Measurements from ENCODE around the gene SLC17A9.

DNA sequence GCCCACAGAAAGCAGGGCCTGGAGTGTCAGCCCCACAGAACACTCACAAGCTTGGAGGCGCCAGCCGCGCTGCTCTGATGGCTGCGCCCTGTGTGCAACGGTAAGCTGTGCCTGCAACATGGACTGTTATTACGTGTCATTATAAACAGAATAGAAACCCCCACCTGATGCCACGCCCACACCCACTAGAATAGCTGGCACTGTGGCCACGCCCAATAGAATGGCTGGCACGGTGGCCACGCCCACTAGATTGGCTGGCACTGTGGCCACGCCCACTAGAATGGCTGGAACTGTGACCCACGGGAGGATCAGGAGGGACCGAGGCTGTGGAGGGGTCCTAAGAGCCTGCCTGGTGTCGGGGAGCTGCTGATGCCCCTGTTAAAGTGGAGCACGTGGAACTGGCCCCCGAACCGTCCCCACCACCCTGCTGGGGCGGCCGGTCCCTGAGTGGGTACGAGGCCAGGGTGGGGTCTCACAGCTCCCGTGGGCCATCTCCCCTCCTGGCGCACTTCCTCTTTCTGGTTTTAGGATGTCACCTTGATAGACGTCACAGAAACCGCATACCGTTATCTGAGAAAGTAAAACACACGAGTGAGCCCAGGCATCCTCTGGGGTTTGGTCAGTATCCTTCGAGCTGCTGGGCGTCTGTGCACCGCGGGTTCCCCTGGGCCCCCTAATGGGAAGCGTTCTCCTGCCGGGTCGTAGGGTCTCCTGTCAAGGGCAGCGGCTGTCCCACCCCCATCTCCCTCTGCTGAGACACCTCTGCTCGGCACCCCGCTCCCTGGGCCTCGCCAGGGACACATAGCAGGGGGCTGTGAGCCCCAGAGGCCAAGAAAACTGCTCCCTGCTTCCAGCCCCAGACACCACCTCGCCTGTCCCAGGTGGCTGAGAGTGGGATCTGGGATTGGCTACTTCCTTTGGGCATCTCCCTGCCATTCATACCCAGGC, 25.4 kb downstream of the SLC17A9 start:
- TF ChIP-seq, protein P1, sequence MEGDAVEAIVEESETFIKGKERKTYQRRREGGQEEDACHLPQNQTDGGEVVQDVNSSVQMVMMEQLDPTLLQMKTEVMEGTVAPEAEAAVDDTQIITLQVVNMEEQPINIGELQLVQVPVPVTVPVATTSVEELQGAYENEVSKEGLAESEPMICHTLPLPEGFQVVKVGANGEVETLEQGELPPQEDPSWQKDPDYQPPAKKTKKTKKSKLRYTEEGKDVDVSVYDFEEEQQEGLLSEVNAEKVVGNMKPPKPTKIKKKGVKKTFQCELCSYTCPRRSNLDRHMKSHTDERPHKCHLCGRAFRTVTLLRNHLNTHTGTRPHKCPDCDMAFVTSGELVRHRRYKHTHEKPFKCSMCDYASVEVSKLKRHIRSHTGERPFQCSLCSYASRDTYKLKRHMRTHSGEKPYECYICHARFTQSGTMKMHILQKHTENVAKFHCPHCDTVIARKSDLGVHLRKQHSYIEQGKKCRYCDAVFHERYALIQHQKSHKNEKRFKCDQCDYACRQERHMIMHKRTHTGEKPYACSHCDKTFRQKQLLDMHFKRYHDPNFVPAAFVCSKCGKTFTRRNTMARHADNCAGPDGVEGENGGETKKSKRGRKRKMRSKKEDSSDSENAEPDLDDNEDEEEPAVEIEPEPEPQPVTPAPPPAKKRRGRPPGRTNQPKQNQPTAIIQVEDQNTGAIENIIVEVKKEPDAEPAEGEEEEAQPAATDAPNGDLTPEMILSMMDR (IDR thresholded peaks at IDR 0.05 in 2 of 3, conservative IDR thresholded peaks at IDR 0.05 in 1 of 3; ENCODE audit: borderline replicate concordance in 1 of 3, insufficient read depth in 1 of 3, low read depth in 2 of 3, low read length in 2 of 3) = no peak
- TF ChIP-seq, protein P2, sequence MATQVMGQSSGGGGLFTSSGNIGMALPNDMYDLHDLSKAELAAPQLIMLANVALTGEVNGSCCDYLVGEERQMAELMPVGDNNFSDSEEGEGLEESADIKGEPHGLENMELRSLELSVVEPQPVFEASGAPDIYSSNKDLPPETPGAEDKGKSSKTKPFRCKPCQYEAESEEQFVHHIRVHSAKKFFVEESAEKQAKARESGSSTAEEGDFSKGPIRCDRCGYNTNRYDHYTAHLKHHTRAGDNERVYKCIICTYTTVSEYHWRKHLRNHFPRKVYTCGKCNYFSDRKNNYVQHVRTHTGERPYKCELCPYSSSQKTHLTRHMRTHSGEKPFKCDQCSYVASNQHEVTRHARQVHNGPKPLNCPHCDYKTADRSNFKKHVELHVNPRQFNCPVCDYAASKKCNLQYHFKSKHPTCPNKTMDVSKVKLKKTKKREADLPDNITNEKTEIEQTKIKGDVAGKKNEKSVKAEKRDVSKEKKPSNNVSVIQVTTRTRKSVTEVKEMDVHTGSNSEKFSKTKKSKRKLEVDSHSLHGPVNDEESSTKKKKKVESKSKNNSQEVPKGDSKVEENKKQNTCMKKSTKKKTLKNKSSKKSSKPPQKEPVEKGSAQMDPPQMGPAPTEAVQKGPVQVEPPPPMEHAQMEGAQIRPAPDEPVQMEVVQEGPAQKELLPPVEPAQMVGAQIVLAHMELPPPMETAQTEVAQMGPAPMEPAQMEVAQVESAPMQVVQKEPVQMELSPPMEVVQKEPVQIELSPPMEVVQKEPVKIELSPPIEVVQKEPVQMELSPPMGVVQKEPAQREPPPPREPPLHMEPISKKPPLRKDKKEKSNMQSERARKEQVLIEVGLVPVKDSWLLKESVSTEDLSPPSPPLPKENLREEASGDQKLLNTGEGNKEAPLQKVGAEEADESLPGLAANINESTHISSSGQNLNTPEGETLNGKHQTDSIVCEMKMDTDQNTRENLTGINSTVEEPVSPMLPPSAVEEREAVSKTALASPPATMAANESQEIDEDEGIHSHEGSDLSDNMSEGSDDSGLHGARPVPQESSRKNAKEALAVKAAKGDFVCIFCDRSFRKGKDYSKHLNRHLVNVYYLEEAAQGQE (IDR thresholded peaks at IDR 0.05; ENCODE audit: low read depth) = no peak
- TF ChIP-seq POLR2A (IDR thresholded peaks at IDR 0.05; ENCODE audit: borderline replicate concordance, extremely low read depth, insufficient read depth, insufficient read length) = no peak
- no peak for TF ChIP-seq POLR2AphosphoS5 (IDR thresholded peaks at IDR 0.05; ENCODE audit: low read depth, low read length)
- TF ChIP-seq, protein P3, sequence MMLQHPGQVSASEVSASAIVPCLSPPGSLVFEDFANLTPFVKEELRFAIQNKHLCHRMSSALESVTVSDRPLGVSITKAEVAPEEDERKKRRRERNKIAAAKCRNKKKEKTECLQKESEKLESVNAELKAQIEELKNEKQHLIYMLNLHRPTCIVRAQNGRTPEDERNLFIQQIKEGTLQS (IDR thresholded peaks at IDR 0.05) = no peak
- no peak for TF ChIP-seq EZH2 (IDR thresholded peaks at IDR 0.05)
- TF ChIP-seq, protein P4, sequence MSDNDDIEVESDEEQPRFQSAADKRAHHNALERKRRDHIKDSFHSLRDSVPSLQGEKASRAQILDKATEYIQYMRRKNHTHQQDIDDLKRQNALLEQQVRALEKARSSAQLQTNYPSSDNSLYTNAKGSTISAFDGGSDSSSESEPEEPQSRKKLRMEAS (IDR thresholded peaks at IDR 0.05) = no peak
- no peak for TF ChIP-seq RAD21 (IDR thresholded peaks at IDR 0.05; ENCODE audit: low read depth)
- no peak for TF ChIP-seq YY1 (IDR thresholded peaks at IDR 0.05; ENCODE audit: extremely low read depth, insufficient replicate concordance, low read depth, low read length)
